K562 (cell line): ENCODE measurements around the gene PRELID3B. TPM values are rescaled to one million over a fixed set of nuclear protein-coding genes. Genes with fewer than 3 reads are reported as not detected.

Experiments
- ATAC-seq: fragments of 200-7000 bp; cut with Tn5 transposase; 3 replicates; pipeline ENCODE4 v1.9.1; 2020; ENCODE audit warnings: moderate library complexity
- BruUV-seq: library from RNA; stranded (reverse); fragments of 400-500 nt; replicated peaks from 2 replicates; lab custom pipeline; 2021; lab: Mats Ljungman, UMichigan
- CTCF ChIA-PET: fragments of 300-600 bp; formaldehyde crosslinking; extraction: SDS; loops from one replicate; lab custom pipeline; 2021; ENCODE audit warnings: low intra/inter-chr PET ratio; lab: Yijun Ruan, JAX
- POLR2A ChIA-PET: fragments of 300-600, 350-650 bp; sonication (Branson Sonifier 250); formaldehyde crosslinking; extraction: SDS; loops from one replicate; lab custom pipeline; 2021; ENCODE audit warnings: antibody characterized with exemption, inconsistent platforms; lab: Yijun Ruan, JAX
- DNase-seq, 4 experiments: peaks; one replicate each; pipeline versions ENCODE4 v3.0.0 to v3.0.0-alpha.2; 2011 to 2018; ENCODE audit warnings: low spot score in 3 of 4, mixed read lengths in 3 of 4; ENCODE audit errors: extremely low read depth in 1 of 4
- FAIRE-seq: peaks from 2 replicates; lab custom pipeline; 2011; peaks lifted over from hg19 to GRCh38; lab: Jason Lieb, UNC
- H2AFZ ChIP-seq: 2 replicates; pipeline ENCODE4 v1.6.0; 2011; ENCODE audit warnings: low read depth, low read length, control low read depth, inconsistent platforms
- H3K27ac ChIP-seq: fragments of 200-600 bp; 3 replicates; pipeline ENCODE4 v1.8.0; 2011; ENCODE audit warnings: low read depth, mild to moderate bottlenecking, control low read depth, inconsistent platforms, low read length, moderate library complexity, mixed read lengths; ENCODE audit errors: extremely low read depth
- H3K27me3 ChIP-seq, 2 experiments: fragments of 300-600 bp in 1 of 2; 2 replicates in 1 of 2; 3 replicates in 1 of 2; pipeline versions ENCODE4 v1.6.0 to v1.8.0; 2011; ENCODE audit warnings: inconsistent platforms in 2 of 2, low read length in 2 of 2, mild to moderate bottlenecking in 1 of 2, mixed read lengths in 1 of 2, moderate library complexity in 1 of 2; ENCODE audit not compliant: control insufficient read depth in 2 of 2, insufficient read depth in 2 of 2
- H3K36me3 ChIP-seq: fragments of 300-600 bp; 3 replicates; pipeline ENCODE4 v1.8.0; 2011; ENCODE audit warnings: mild to moderate bottlenecking, low read length, inconsistent platforms; ENCODE audit not compliant: control insufficient read depth, insufficient read depth
- H3K4me1 ChIP-seq, 2 experiments: fragments of 200-600 bp in 1 of 2; replicated peaks in 1 of 2; 2 replicates in 1 of 2; 3 replicates in 1 of 2; pipeline versions ENCODE4 v1.5.1 to v1.8.0; 2011; ENCODE audit warnings: inconsistent platforms in 2 of 2, low read length in 2 of 2, mild to moderate bottlenecking in 1 of 2, mixed read lengths in 1 of 2, moderate library complexity in 1 of 2; ENCODE audit not compliant: control insufficient read depth in 2 of 2, insufficient read depth in 2 of 2
- H3K4me2 ChIP-seq: 2 replicates; pipeline ENCODE4 v1.6.1; 2011; ENCODE audit warnings: low read length, control low read depth, inconsistent platforms, mixed read lengths; ENCODE audit not compliant: insufficient read depth
- H3K4me3 ChIP-seq: fragments of 200-600 bp; sonication (generic), shearing (Covaris generic); 2 replicates; pipeline ENCODE4 v1.5.1; 2016; ENCODE audit warnings: control low read depth, inconsistent platforms
- H3K79me2 ChIP-seq: fragments of 200-600 bp; 3 replicates; pipeline ENCODE4 v1.8.0; 2011; ENCODE audit warnings: low read length, inconsistent platforms; ENCODE audit not compliant: control insufficient read depth, insufficient read depth
- H3K9ac ChIP-seq, 2 experiments: 2 replicates each; pipeline versions ENCODE4 v1.6.0 to v1.6.1; 2011; ENCODE audit warnings: low read depth in 2 of 2, low read length in 2 of 2, control low read depth in 1 of 2, inconsistent platforms in 1 of 2, mild to moderate bottlenecking in 1 of 2, mixed read lengths in 1 of 2; ENCODE audit not compliant: insufficient read depth in 1 of 2
- H3K9me1 ChIP-seq: one replicate; pipeline ENCODE4 v1.6.0; 2011; ENCODE audit warnings: inconsistent platforms, mild to moderate bottlenecking, low read length, moderate library complexity; ENCODE audit not compliant: control insufficient read depth, insufficient read depth
- H3K9me3 ChIP-seq: replicated peaks from 2 replicates; pipeline ENCODE4 v1.5.1; 2011; ENCODE audit warnings: low read depth, low read length, inconsistent platforms; ENCODE audit not compliant: control insufficient read depth, insufficient read depth
- H4K20me1 ChIP-seq: replicated peaks from 2 replicates; pipeline ENCODE4 v1.6.1; 2011; ENCODE audit warnings: low read length, inconsistent platforms, mixed read lengths; ENCODE audit not compliant: control insufficient read depth, insufficient read depth
- ARID2 ChIP-seq: fragments of 450-650 bp; IDR thresholded peaks from 2 replicates; pipeline ENCODE4 v1.6.1; 2017; ENCODE audit warnings: antibody characterized with exemption, mild to moderate bottlenecking
- BACH1 ChIP-seq: fragments of 200-800 bp; sonication (Bioruptor generic); IDR thresholded peaks from 2 replicates; pipeline ENCODE4 v1.6.1; 2016; ENCODE audit warnings: missing genetic modification characterization, missing compliant biosample characterization
- CAMTA2 ChIP-seq: fragments of 250-450 bp; sonication (Bioruptor Pico); conservative IDR thresholded peaks from 2 replicates; pipeline ENCODE4 v1.5.1; 2022
- CTCF ChIP-seq, 3 experiments: IDR thresholded peaks in 2 of 3; conservative IDR thresholded peaks in 1 of 3; 2 replicates each; pipeline ENCODE4 v1.5.1; 2011 to 2012; ENCODE audit warnings: low read length in 3 of 3, mild to moderate bottlenecking in 3 of 3, control low read depth in 2 of 3, improper control_type of control experiment in 1 of 3, inconsistent platforms in 1 of 3, low read depth in 1 of 3, mixed read lengths in 1 of 3, moderate library complexity in 1 of 3; ENCODE audit not compliant: insufficient read depth in 2 of 3
- GTF2E2 ChIP-seq: fragments of 200-800 bp; sonication (Bioruptor generic); IDR thresholded peaks from 2 replicates; pipeline ENCODE4 v1.6.1; 2016; ENCODE audit warnings: missing genetic modification characterization, missing compliant biosample characterization
- GTF3C2 ChIP-seq: IDR thresholded peaks from 3 replicates; pipeline ENCODE4 v1.6.1; 2011; ENCODE audit warnings: borderline replicate concordance, mild to moderate bottlenecking, moderate library complexity; ENCODE audit not compliant: insufficient read length; ENCODE audit errors: extremely low read depth
- HCFC1 ChIP-seq: IDR thresholded peaks from 2 replicates; pipeline ENCODE4 v1.6.1; 2012; ENCODE audit warnings: low read depth, low read length, improper control_type of control experiment
- JUNB ChIP-seq: fragments of 450-650 bp; formaldehyde crosslinking; conservative IDR thresholded peaks from 2 replicates; pipeline ENCODE4 v1.4.0; 2020; ENCODE audit warnings: mild to moderate bottlenecking
- MCM3 ChIP-seq: fragments of 450-650 bp; IDR thresholded peaks from 2 replicates; pipeline ENCODE4 v1.6.1; 2016
- MECOM ChIP-seq: fragments of 250-450 bp; sonication (Bioruptor Pico); IDR thresholded peaks from 2 replicates; pipeline ENCODE4 v1.8.0; 2022; ENCODE audit warnings: inconsistent platforms
- PYGO2 ChIP-seq: fragments of 450-650 bp; IDR thresholded peaks from 2 replicates; pipeline ENCODE4 v1.6.1; 2016; ENCODE audit warnings: mild to moderate bottlenecking, missing genetic modification characterization, moderate library complexity, missing compliant biosample characterization
- THRAP3 ChIP-seq: fragments of 450-650 bp; IDR thresholded peaks from 2 replicates; pipeline ENCODE4 v1.6.1; 2016; ENCODE audit warnings: mild to moderate bottlenecking, inconsistent platforms, borderline replicate concordance
- U2AF1 ChIP-seq: fragments of 200-400 bp; formaldehyde crosslinking; optimal IDR thresholded peaks from 2 replicates; pipeline ENCODE3; 2017; ENCODE audit warnings: mild to moderate bottlenecking, low read depth, low read length, moderate library complexity
- USF1 ChIP-seq: sonication (generic); formaldehyde crosslinking; IDR thresholded peaks from 2 replicates; pipeline ENCODE4 v1.9.0; 2022; ENCODE audit warnings: mild to moderate bottlenecking, missing genetic modification reagents
- ZKSCAN3 ChIP-seq: fragments of 250-450 bp; sonication (Bioruptor Pico); IDR thresholded peaks from 2 replicates; pipeline ENCODE4 v1.4.0; 2020
- ZNF165 ChIP-seq: fragments of 250-450 bp; sonication (Bioruptor Pico); IDR thresholded peaks from 2 replicates; pipeline ENCODE4 v1.4.0; 2020; ENCODE audit warnings: borderline replicate concordance
- ZNF174 ChIP-seq: fragments of 250-450 bp; sonication (Bioruptor Pico); IDR thresholded peaks from 2 replicates; pipeline ENCODE4 v1.4.0; 2020; ENCODE audit warnings: mild to moderate bottlenecking
- ZNF444 ChIP-seq: fragments of 250-450 bp; sonication (Bioruptor Pico); IDR thresholded peaks from 2 replicates; pipeline ENCODE4 v1.4.0; 2020; ENCODE audit warnings: mild to moderate bottlenecking, moderate library complexity
- WGBS: fragments of 100-300 bp; shearing (Covaris generic); methylation state at CpG from one replicate; pipeline ENCODE4 v1.1.6; 2016; ENCODE audit warnings: low coverage, mixed read lengths; ENCODE audit not compliant: insufficient coverage; ENCODE audit errors: missing lambda C conversion rate; 5-methylcytosine and 5-hydroxymethylcytosine counted together
- in situ Hi-C: fragments of 300-500 bp; cut with MboI; formaldehyde crosslinking; loops from 4 replicates; pipeline ENCODE4 v1.15.0; 2018; ENCODE audit warnings: inconsistent platforms, mixed read lengths
- intact Hi-C: fragments of 100-400 bp; cut with micrococcal nuclease; formaldehyde crosslinking; loops from 2 replicates; pipeline ENCODE4 v1.14.2; 2022
- polyA plus RNA-seq, 8 experiments: library from polyadenylated mRNA; depleted of rRNA in 4 of 8; stranded (reverse) in 5 of 8; unstranded in 3 of 8; fragments of >200 nt; fragmentation: Nextera tagmentation in 2 of 8; fragmentation: Illumina TruSeq in 1 of 8; extraction: Ambion mirVana in 2 of 8; extraction: Trizol in 1 of 8; gene quantifications; 2 replicates each; pipeline versions ENCODE4 v1.2.1 to v1.2.3, GENCODE V29; 2011 to 2014; ENCODE audit warnings: inconsistent platforms in 1 of 8, missing spikeins in 1 of 8
- total RNA-seq, 7 experiments: library from RNA; depleted of rRNA in 6 of 7; stranded (reverse); fragments of >200 nt in 6 of 7; fragmentation: Illumina TruSeq in 2 of 7; extraction: Trizol in 2 of 7; gene quantifications; 2 replicates each; pipeline versions ENCODE4 v1.2.1 to v1.2.3, GENCODE V29; 2011 to 2021; ENCODE audit warnings: low replicate concordance in 1 of 7

The PRELID3B gene
- total and polyA plus RNA-seq, 9 of the 15 experiments (the other 6 are each of a cell fraction or from before 2014, with no cell fraction given), result 77.0 to 186 (median 101) TPM

- no TSS peak for BruUV-seq
- Histone ChIP-seq H3K79me2 (peaks cover 96% of the 10 kb centered on the region), H3K9me3 (no peaks in the 10 kb centered on the region), H2AFZ (no peak overlapping the region), H3K4me2 (no peak overlapping the region), H3K27me3 (no peaks in the 10 kb centered on the region), H3K4me3 (no peak overlapping the region), H3K9me1 (no peaks in the 10 kb centered on the region), H4K20me1 (no peaks in the 10 kb centered on the region; the same call in 1 of the 2 replicates), H3K4me1 (peaks cover 24 to 29% of the 10 kb centered on the region in 2 experiments; a peak in 4 of 5 replicates), H3K36me3 (peaks cover 90% of the 10 kb centered on the region), H3K27ac (no peak overlapping the region; the same call in 2 of the 3 replicates), H3K9ac (peak overlapping the region; percentile 31 to 93; a peak in 2 of 4 replicates)
- DNase-seq (no peak), ATAC-seq (no peak), FAIRE-seq (peak; percentile 15)
- intact Hi-C loops, result no loop called here
- TF ChIP-seq ZNF444 (CRISPR knock-in tag) (no peak), MECOM (CRISPR knock-in tag) (no peak), ZNF165 (no peak), HCFC1 (no peak), ARID2 (no peak), JUNB (no peak), U2AF1 (no peak), USF1 (no peak), BACH1 (tag) (no peak), PYGO2 (no peak), ZNF174 (CRISPR knock-in tag) (no peak), ZKSCAN3 (no peak), GTF2E2 (no peak), CAMTA2 (no peak), CTCF (IDR thresholded peaks at IDR 0.05 in 2 of 3, conservative IDR thresholded peaks at IDR 0.05 in 1 of 3; ENCODE audit: insufficient read depth in 2 of 3, low read depth in 1 of 3, low read length in 3 of 3) (no peak), GTF3C2 (no peak), MCM3 (no peak), THRAP3 (no peak)
- ChIA-PET POLR2A (interaction anchor here (0.6 to 1.2 kb wide), 4 partner anchors 9 to 656 kb away, joined by 3 to 5 read pairs (median 4); no protein-coding TSS in a partner anchor), CTCF (no interaction called here)
- in situ Hi-C loops, result no loop called here
- WGBS, result 70% methylated on average over 8 of the region's 8 CpGs
Measured at GRCh38 chr20:59027741-59028320, 14.8 kb downstream of the PRELID3B start.
